Thoracic aorta (tissue), 2 donors: ENCODE measurements around the gene GLRA3. TPM values are rescaled to one million over a fixed set of nuclear protein-coding genes. Genes with fewer than 3 reads are reported as not detected.
"Not testable (repeated sequence)": the region's sequence is repeated elsewhere in the genome, so short reads cannot be mapped to it uniquely, and the experiment has no call there.

ENCODE experiments used
- ATAC-seq: fragments of 150-250 bp; one replicate; pipeline ENCODE4 v1.8.0; 2017; ENCODE audit warnings: low read depth; ENCODE audit not compliant: insufficient number of reproducible peaks, low FRiP score
- DNase-seq: peaks from one replicate; pipeline ENCODE4 v3.0.0-alpha.2; 2020; ENCODE audit warnings: low spot score
- H3K27ac ChIP-seq, 2 donors: fragments of 200-600 bp; sonication (generic); 1 replicate in 1 of 2; 2 replicates in 1 of 2; pipeline ENCODE4 v1.5.1; 2016; ENCODE audit warnings: mild to moderate bottlenecking in 2 of 2, moderate library complexity in 2 of 2
- H3K27me3 ChIP-seq: fragments of 200-600 bp; sonication (generic); replicated peaks from 2 replicates; pipeline ENCODE4 v1.6.0; 2016; ENCODE audit warnings: mild to moderate bottlenecking; ENCODE audit not compliant: insufficient read depth
- H3K36me3 ChIP-seq: fragments of 200-600 bp; sonication (generic); one replicate; pipeline ENCODE4 v1.5.1; 2016
- H3K4me1 ChIP-seq, 2 donors: fragments of 200-600 bp; sonication (generic); 1 replicate in 1 of 2; 2 replicates in 1 of 2; pipeline versions ENCODE4 v1.5.1 to v1.6.0; 2016; ENCODE audit warnings: low read depth in 2 of 2, mild to moderate bottlenecking in 1 of 2; ENCODE audit not compliant: control insufficient read depth in 1 of 2
- H3K4me3 ChIP-seq: fragments of 200-600 bp; sonication (generic); 2 replicates; pipeline ENCODE4 v1.5.1; 2016; ENCODE audit warnings: mild to moderate bottlenecking
- H3K9me3 ChIP-seq: fragments of 200-600 bp; sonication (generic); 2 replicates; pipeline ENCODE4 v1.5.1; 2016
- CTCF ChIP-seq: fragments of 200-600 bp; sonication (generic); IDR thresholded peaks from one replicate; pipeline ENCODE4 v1.5.1; 2019; ENCODE audit warnings: antibody characterized with exemption
- total RNA-seq, 2 donors: library from RNA; depleted of rRNA; stranded (reverse); fragments of >200 nt; gene quantifications; one replicate each; pipeline versions ENCODE4 v1.1.0 to v1.2.3, GENCODE V29; 2016

Gene GLRA3
- total RNA-seq, 2 donors from 2014 or later, result not detected

- TF ChIP-seq CTCF, result no peak
These were observed 23.3 kb downstream of the GLRA3 start for GRCh38 chr4:174805746-174806145.

GRCh38 chr4:174794543-174795094, 34.4 kb downstream of the GLRA3 start:
- no peaks in the 10 kb centered on the region for H3K27me3 ChIP-seq
- H3K9me3 ChIP-seq, result no peaks in the 10 kb centered on the region
- ATAC-seq (no peak), DNase-seq (no peak)
- H3K4me1 ChIP-seq, result no peaks in the 10 kb centered on the region
- no peak overlapping the region for H3K4me3 ChIP-seq
- no peak overlapping the region for H3K27ac ChIP-seq
- H3K36me3 ChIP-seq, result no peaks in the 10 kb centered on the region
- no peak for TF ChIP-seq CTCF

More at GRCh38 chr4:174805746-174806145, 23.3 kb downstream of the GLRA3 start:
- ATAC-seq (no peak), DNase-seq (no peak)
- no peak overlapping the region for H3K4me3 ChIP-seq
- H3K27me3 ChIP-seq, result no peaks in the 10 kb centered on the region
- H3K9me3 ChIP-seq, result peaks cover 3% of the 10 kb centered on the region
- H3K4me1 ChIP-seq, result no peaks in the 10 kb centered on the region
- H3K27ac ChIP-seq, result no peak overlapping the region
- no peaks in the 10 kb centered on the region for H3K36me3 ChIP-seq

- Histone ChIP-seq H3K4me3 (no peak overlapping the region), H3K9me3 (no peaks in the 10 kb centered on the region), H3K4me1 (no peaks in the 10 kb centered on the region), H3K27me3 (no peaks in the 10 kb centered on the region), H3K27ac (no peak overlapping the region), H3K36me3 (no peaks in the 10 kb centered on the region)
- no peak for ATAC-seq
- no peak for TF ChIP-seq CTCF
- DNase-seq, result no peak
These were observed 39.4 kb downstream of the GLRA3 start for GRCh38 chr4:174789657-174790056.

DNA sequence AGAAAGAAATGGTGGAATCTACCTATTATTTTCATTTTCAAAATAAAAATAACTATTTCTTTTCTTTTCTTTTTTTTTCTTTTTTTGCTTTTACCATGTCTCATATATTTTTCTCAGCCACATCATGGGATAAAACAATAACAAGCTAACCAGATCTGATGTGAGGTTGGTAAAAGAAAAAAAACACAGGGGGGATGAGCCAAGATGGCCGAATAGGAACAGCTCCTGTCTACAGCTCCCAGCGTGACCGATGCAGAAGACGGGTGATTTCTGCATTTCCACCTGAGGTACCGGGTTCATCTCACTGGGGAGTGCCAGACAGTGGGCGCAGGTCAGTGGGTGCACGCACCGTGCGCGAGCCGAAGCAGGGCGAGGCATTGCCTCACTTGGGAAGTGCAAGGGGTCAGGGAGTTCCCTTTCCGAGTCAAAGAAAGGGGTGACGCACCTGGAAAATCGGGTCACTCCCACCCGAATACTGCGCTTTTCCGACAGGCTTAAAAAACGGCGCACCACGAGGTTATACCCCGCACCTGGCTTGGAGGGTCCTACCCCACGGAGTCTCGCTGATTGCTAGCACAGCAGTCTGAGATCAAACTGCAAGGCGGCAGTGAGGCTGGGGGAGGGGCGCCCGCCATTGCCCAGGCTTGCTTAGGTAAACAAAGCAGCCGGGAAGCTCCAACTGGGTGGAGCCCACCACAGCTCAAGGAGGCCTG, 50.6 kb downstream of the GLRA3 start:
- H3K27ac ChIP-seq, DNase-seq, H3K4me3 ChIP-seq, ATAC-seq, H3K36me3 ChIP-seq, H3K9me3 ChIP-seq, H3K4me1 ChIP-seq, H3K27me3 ChIP-seq: not testable (repeated sequence)

GRCh38 chr4:174775366-174775765, 53.7 kb downstream of the GLRA3 start:
- no peaks in the 10 kb centered on the region for H3K4me1 ChIP-seq
- no peaks in the 10 kb centered on the region for H3K36me3 ChIP-seq
- no peak overlapping the region for H3K27ac ChIP-seq
- H3K9me3 ChIP-seq, result no peaks in the 10 kb centered on the region
- H3K27me3 ChIP-seq, result no peaks in the 10 kb centered on the region
- no peak for TF ChIP-seq CTCF
- H3K4me3 ChIP-seq, result no peak overlapping the region
- ATAC-seq, result no peak
- DNase-seq, result no peak
